ENCODE data around the gene EPYC. TPM values are rescaled to one million over a fixed set of nuclear protein-coding genes. Genes with fewer than 3 reads are reported as not detected.

EPYC gene
- total RNA-seq, 4 donors from 2014 or later: not detected

DNA sequence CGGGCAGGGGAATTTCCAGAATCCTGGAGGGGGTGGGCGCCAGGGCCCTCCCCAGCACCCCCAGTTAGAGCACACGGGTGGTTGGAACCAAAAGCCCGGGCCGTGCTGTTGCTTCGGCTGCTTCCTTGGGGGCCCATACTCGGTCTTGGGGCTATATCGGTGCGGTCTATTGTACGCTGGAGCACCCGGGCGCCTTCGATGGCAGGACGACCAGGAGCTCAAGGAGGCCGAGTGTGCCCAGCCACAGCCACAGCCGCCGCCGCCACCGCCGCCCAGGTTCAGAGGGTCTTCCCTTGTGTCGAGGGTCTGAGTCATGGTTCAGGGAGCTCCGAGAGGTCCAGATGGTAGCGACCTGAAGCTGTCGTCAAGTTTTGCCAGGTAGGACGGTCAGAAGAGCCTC, 50.3 kb downstream of the EPYC start:
- no peak for TF ChIP-seq CTCF (IDR thresholded peaks at IDR 0.05)
- TF ChIP-seq EP300 (IDR thresholded peaks at IDR 0.05): no peak
- Histone ChIP-seq H3K27ac (no peak overlapping the region), H3K4me1 (peaks cover 0 to 4% (median 0%) of the 10 kb centered on the region in 4 donors), H3K9me3 (no peaks in the 10 kb centered on the region), H3K36me3 (no peaks in the 10 kb centered on the region), H3K27me3 (no peaks in the 10 kb centered on the region), H3K4me3 (no peak overlapping the region)
- no peak for DNase-seq (ENCODE audit: low spot score in 2 of 2)
- 97 to 98% methylated on average over 22 to 25 of the region's 25 CpGs for WGBS, 2 donors

DNA sequence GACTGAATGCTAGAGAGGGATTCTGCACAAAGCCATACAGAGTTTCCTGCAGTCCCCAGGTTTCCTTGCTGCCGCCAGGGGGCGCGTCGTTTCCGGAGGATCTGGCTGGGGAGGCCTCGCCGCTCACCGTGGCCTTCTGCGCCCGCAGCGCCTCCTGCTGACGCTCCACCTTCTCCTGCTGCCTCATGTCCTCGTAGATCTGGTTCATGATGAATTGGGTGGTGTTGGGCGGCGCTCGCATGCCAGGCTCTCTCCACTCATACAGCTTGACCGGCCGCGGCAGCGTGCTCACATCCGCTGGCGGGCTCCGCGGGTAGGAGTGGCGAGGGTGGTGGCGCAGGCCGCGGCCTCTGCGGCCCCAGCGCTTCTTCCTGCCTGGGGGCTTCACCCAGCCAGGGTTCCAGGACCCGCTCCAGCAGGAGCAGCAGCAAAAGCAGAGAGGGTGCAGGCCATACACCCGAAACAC, 50.8 kb downstream of the EPYC start:
- DNase-seq (ENCODE audit: low spot score in 2 of 2): no peak
- H3K27ac ChIP-seq: no peak overlapping the region
- no peaks in the 10 kb centered on the region for H3K36me3 ChIP-seq
- H3K27me3 ChIP-seq: no peaks in the 10 kb centered on the region
- no peaks in the 10 kb centered on the region for H3K4me1 ChIP-seq
- no peak overlapping the region for H3K4me3 ChIP-seq
- TF ChIP-seq POLR2A (IDR thresholded peaks at IDR 0.05): no peak
- TF ChIP-seq CTCF (IDR thresholded peaks at IDR 0.05): no peak
- TF ChIP-seq EP300 (IDR thresholded peaks at IDR 0.05): no peak
- H3K9me3 ChIP-seq: no peaks in the 10 kb centered on the region
- 78 to 88% methylated on average over 30 to 32 of the region's 32 CpGs for WGBS, 2 donors

GRCh38 chr12:90951432-90952105, 53.2 kb downstream of the EPYC start:
- TF ChIP-seq POLR2A (IDR thresholded peaks at IDR 0.05) (no peak), EP300 (IDR thresholded peaks at IDR 0.05) (no peak), CTCF (IDR thresholded peaks at IDR 0.05) (no peak)
- no peaks in the 10 kb centered on the region for H3K9me3 ChIP-seq

GRCh38 chr12:90947869-90948268, 56.9 kb downstream of the EPYC start:
- Histone ChIP-seq H3K27ac (no peak overlapping the region), H3K36me3 (no peaks in the 10 kb centered on the region), H3K27me3 (no peaks in the 10 kb centered on the region), H3K4me1 (no peaks in the 10 kb centered on the region), H3K4me3 (no peak overlapping the region), H3K9me3 (no peaks in the 10 kb centered on the region)
- TF ChIP-seq EP300 (IDR thresholded peaks at IDR 0.05) (no peak), CTCF (IDR thresholded peaks at IDR 0.05) (no peak), POLR2A (IDR thresholded peaks at IDR 0.05) (no peak)
- no peak for DNase-seq (ENCODE audit: low spot score in 2 of 2)
- WGBS, 2 donors: 96 to 97% methylated on average over 7 of the region's 7 CpGs

More at GRCh38 chr12:90951432-90952105, 53.2 kb downstream of the EPYC start:
- no peak for DNase-seq (ENCODE audit: low spot score in 2 of 2)
- Histone ChIP-seq H3K27ac (no peak overlapping the region), H3K27me3 (no peaks in the 10 kb centered on the region), H3K36me3 (no peaks in the 10 kb centered on the region), H3K4me1 (no peaks in the 10 kb centered on the region), H3K4me3 (no peak overlapping the region)

GRCh38 chr12:90945070-90945649, 59.6 kb downstream of the EPYC start:
- Histone ChIP-seq H3K27me3 (no peaks in the 10 kb centered on the region), H3K9me3 (no peaks in the 10 kb centered on the region), H3K27ac (no peak overlapping the region), H3K4me3 (no peak overlapping the region), H3K4me1 (no peaks in the 10 kb centered on the region), H3K36me3 (no peaks in the 10 kb centered on the region)
- 41 to 46% methylated on average over 1 of the region's 1 CpG for WGBS, 2 donors
- DNase-seq (ENCODE audit: low spot score in 2 of 2): no peak
- TF ChIP-seq POLR2A (IDR thresholded peaks at IDR 0.05) (no peak), EP300 (IDR thresholded peaks at IDR 0.05) (no peak), CTCF (IDR thresholded peaks at IDR 0.05) (peak in 4 of 5 experiments; percentile 22 to 34 (median 28))
